ENCODE data around the gene SLC43A2.

SLC43A2 gene

DNA sequence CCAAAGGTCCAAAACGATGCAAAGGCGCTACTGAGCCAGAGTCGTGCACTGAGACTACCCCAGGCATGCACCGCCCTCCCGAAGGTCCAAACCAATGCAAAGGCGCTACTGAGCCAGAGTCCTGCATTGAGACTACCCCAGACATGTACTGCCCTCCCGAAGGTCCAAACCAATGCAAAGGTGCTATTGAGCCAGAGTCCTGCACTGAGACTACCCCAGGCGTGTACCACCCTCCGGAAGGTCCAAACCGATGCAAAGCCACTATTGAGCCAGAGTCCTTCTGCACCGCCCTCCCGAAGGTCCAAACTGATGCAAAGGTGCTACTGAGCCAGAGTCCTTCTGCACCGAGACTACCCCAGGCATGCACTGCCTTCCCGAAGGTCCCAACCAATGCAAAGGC, 27.1 kb downstream of the SLC43A2 start:
- H4K20me1 ChIP-seq (ENCODE audit: insufficient read depth, low read length): no peaks in the 10 kb centered on the region
- no peak overlapping the region for H3K9ac ChIP-seq (ENCODE audit: low read depth, low read length)
- H3K27me3 ChIP-seq (ENCODE audit: insufficient read depth, low read length, poor library complexity): no peaks in the 10 kb centered on the region
- no peak overlapping the region for H3K4me3 ChIP-seq (ENCODE audit: low read depth in 1 of 2, low read length in 2 of 2)
- peaks cover 3% of the 10 kb centered on the region for H3K9me3 ChIP-seq (ENCODE audit: insufficient read depth, low read length, severe bottlenecking)
- peaks cover 15% of the 10 kb centered on the region; the same call in 1 of the 2 replicates for H3K79me2 ChIP-seq (ENCODE audit: insufficient read depth, low read length)
- ATAC-seq (ENCODE audit: insufficient read depth, low read depth) (no peak), DNase-seq (no peak)
- 0 out of 2 replicates have a peak, but pooled peaks cover 6% of the 10 kb centered on the region for H3K4me1 ChIP-seq (ENCODE audit: insufficient read depth, low read length)
- peaks cover 35% of the 10 kb centered on the region for H3K36me3 ChIP-seq (ENCODE audit: insufficient read depth, low read length)
- no peak for TF ChIP-seq EZH2 (IDR thresholded peaks at IDR 0.05; ENCODE audit: borderline replicate concordance, low read depth, low read length, severe bottlenecking)
- TF ChIP-seq, protein P1, sequence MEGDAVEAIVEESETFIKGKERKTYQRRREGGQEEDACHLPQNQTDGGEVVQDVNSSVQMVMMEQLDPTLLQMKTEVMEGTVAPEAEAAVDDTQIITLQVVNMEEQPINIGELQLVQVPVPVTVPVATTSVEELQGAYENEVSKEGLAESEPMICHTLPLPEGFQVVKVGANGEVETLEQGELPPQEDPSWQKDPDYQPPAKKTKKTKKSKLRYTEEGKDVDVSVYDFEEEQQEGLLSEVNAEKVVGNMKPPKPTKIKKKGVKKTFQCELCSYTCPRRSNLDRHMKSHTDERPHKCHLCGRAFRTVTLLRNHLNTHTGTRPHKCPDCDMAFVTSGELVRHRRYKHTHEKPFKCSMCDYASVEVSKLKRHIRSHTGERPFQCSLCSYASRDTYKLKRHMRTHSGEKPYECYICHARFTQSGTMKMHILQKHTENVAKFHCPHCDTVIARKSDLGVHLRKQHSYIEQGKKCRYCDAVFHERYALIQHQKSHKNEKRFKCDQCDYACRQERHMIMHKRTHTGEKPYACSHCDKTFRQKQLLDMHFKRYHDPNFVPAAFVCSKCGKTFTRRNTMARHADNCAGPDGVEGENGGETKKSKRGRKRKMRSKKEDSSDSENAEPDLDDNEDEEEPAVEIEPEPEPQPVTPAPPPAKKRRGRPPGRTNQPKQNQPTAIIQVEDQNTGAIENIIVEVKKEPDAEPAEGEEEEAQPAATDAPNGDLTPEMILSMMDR (IDR thresholded peaks at IDR 0.05; ENCODE audit: borderline replicate concordance, extremely low read depth, low read length, poor library complexity, severe bottlenecking): no peak
- H2AFZ ChIP-seq (ENCODE audit: low read depth, low read length): no peak overlapping the region
- no peak overlapping the region for H3K4me2 ChIP-seq (ENCODE audit: insufficient read depth, low read length)
- peak overlapping the region; percentile 37; the same call in 1 of the 2 replicates for H3K27ac ChIP-seq (ENCODE audit: low read length)

DNA sequence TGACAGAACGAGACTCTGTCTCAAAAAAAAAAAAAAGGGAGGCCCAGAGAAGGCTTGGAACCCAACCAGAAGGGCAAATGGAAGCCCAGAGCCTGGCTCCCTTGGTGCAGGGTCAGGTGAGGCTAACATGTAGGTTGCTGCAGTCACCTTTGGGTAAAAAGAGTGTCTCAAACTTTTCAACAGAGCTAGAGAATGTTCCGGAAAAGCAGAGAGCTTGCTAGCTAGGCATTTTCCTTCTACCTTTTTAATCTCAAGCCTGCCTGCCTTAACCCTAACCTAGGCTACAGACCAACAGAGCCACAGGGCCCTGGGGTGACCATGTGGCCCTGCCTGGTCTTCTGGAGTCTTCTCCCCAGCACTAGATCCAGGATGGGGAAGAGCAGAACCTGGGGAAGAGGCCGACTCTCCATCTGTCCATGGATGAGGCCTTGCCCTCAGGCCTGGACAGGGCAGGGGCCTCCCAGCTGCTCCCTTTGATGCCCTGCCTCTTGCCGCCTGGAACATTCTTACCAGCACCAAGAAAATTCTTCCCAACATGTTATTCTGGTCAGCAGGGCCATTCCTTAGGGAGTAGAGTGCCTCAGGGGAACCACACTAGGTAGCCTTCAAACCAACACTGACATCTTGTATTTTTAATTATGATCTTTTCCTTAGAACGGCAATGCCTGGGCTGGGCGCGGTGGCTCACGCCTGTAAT, 30.1 kb downstream of the SLC43A2 start:
- no peak overlapping the region for H3K9ac ChIP-seq (ENCODE audit: low read depth, low read length)
- DNase-seq (no peak), ATAC-seq (ENCODE audit: insufficient read depth, low read depth) (no peak)
- H2AFZ ChIP-seq (ENCODE audit: low read depth, low read length): no peak overlapping the region
- H3K4me2 ChIP-seq (ENCODE audit: insufficient read depth, low read length): no peak overlapping the region
- H3K9me3 ChIP-seq (ENCODE audit: insufficient read depth, low read length, severe bottlenecking): peaks cover 3% of the 10 kb centered on the region
- H3K27ac ChIP-seq (ENCODE audit: low read length): peak overlapping the region; percentile 69
- no peaks in the 10 kb centered on the region for H4K20me1 ChIP-seq (ENCODE audit: insufficient read depth, low read length)
- TF ChIP-seq, protein P1 (IDR thresholded peaks at IDR 0.05; ENCODE audit: borderline replicate concordance, extremely low read depth, low read length, poor library complexity, severe bottlenecking): no peak
- no peak for TF ChIP-seq EZH2 (IDR thresholded peaks at IDR 0.05; ENCODE audit: borderline replicate concordance, low read depth, low read length, severe bottlenecking)
- no peaks in the 10 kb centered on the region for H3K27me3 ChIP-seq (ENCODE audit: insufficient read depth, low read length, poor library complexity)
- H3K4me1 ChIP-seq (ENCODE audit: insufficient read depth, low read length): peaks cover 33% of the 10 kb centered on the region
- peaks cover 27% of the 10 kb centered on the region; the same call in 1 of the 2 replicates for H3K79me2 ChIP-seq (ENCODE audit: insufficient read depth, low read length)
- peaks cover 23% of the 10 kb centered on the region for H3K36me3 ChIP-seq (ENCODE audit: insufficient read depth, low read length)
- no peak overlapping the region for H3K4me3 ChIP-seq (ENCODE audit: low read depth in 1 of 2, low read length in 2 of 2)

DNA sequence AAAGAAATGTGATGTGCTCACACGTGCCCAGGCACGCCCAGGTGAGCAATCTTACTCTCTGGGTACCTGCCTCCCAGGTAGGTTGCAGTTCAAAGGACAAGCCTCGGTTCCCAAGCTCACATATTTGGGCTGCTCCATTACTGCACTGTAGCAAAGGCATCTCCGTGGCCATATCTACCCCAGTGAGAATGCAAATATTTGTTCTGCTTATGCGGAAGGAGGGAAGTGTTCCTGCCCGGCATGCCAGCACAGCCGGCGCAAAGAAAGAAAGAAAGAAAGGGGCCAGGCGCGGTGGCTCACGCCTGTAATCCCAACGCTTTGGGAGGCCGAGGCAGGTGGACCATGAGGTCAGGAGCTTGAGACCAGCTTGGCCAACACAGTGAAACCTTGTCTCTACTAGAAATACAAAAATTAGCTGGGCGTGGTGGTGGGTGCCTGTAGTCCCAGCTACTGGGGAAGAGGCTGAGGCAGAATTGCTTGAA, 30.7 kb downstream of the SLC43A2 start:
- ATAC-seq (ENCODE audit: insufficient read depth, low read depth) (no peak), DNase-seq (no peak)
- H3K9me3 ChIP-seq (ENCODE audit: insufficient read depth, low read length, severe bottlenecking): peaks cover 3% of the 10 kb centered on the region
- H3K4me1 ChIP-seq (ENCODE audit: insufficient read depth, low read length): peaks cover 40% of the 10 kb centered on the region
- H3K4me2 ChIP-seq (ENCODE audit: insufficient read depth, low read length): no peak overlapping the region
- peak overlapping the region; percentile 67 for H3K27ac ChIP-seq (ENCODE audit: low read length)
- H2AFZ ChIP-seq (ENCODE audit: low read depth, low read length): no peak overlapping the region
- H3K27me3 ChIP-seq (ENCODE audit: insufficient read depth, low read length, poor library complexity): no peaks in the 10 kb centered on the region
- no peak overlapping the region for H3K4me3 ChIP-seq (ENCODE audit: low read depth in 1 of 2, low read length in 2 of 2)
- H3K79me2 ChIP-seq (ENCODE audit: insufficient read depth, low read length): peaks cover 27% of the 10 kb centered on the region; the same call in 1 of the 2 replicates
- H4K20me1 ChIP-seq (ENCODE audit: insufficient read depth, low read length): no peaks in the 10 kb centered on the region
- H3K9ac ChIP-seq (ENCODE audit: low read depth, low read length): no peak overlapping the region
- TF ChIP-seq, protein P1 (IDR thresholded peaks at IDR 0.05; ENCODE audit: borderline replicate concordance, extremely low read depth, low read length, poor library complexity, severe bottlenecking): no peak
- no peak for TF ChIP-seq EZH2 (IDR thresholded peaks at IDR 0.05; ENCODE audit: borderline replicate concordance, low read depth, low read length, severe bottlenecking)
- H3K36me3 ChIP-seq (ENCODE audit: insufficient read depth, low read length): peaks cover 19% of the 10 kb centered on the region

Measured in DND-41 (cell line).